ENCODE measurements around the gene LRRC10B.

The LRRC10B gene

GRCh38 chr11:61534933-61535839, 26.6 kb downstream of the LRRC10B start:
- DNase-seq (ENCODE audit: low read depth): no peak
- H3K27me3 ChIP-seq (replicated peaks; ENCODE audit: control insufficient read depth, insufficient read depth, low read length): peaks cover 8% of the 10 kb centered on the region
- H3K36me3 ChIP-seq (ENCODE audit: control insufficient read depth, insufficient read depth, low read length, severe bottlenecking): no peaks in the 10 kb centered on the region
- H3K4me3 ChIP-seq (ENCODE audit: low read length): no peak overlapping the region
- H3K9me3 ChIP-seq (ENCODE audit: control insufficient read depth, low read length): no peaks in the 10 kb centered on the region
- H3K4me1 ChIP-seq (ENCODE audit: control insufficient read depth, insufficient read depth, low read length): peaks cover 40% of the 10 kb centered on the region
- no peak overlapping the region for H3K9ac ChIP-seq (ENCODE audit: low read length)

GRCh38 chr11:61535998-61536675, 27.6 kb downstream of the LRRC10B start:
- Histone ChIP-seq H3K27me3 (replicated peaks; ENCODE audit: control insufficient read depth, insufficient read depth, low read length) (peaks cover 8% of the 10 kb centered on the region), H3K9me3 (ENCODE audit: control insufficient read depth, low read length) (no peaks in the 10 kb centered on the region), H3K9ac (ENCODE audit: low read length) (no peak overlapping the region), H3K36me3 (ENCODE audit: control insufficient read depth, insufficient read depth, low read length, severe bottlenecking) (no peaks in the 10 kb centered on the region), H3K4me1 (ENCODE audit: control insufficient read depth, insufficient read depth, low read length) (peaks cover 48% of the 10 kb centered on the region), H3K4me3 (ENCODE audit: low read length) (no peak overlapping the region)
- DNase-seq (ENCODE audit: low read depth): no peak

- Histone ChIP-seq H3K36me3 (ENCODE audit: control insufficient read depth, insufficient read depth, low read length, severe bottlenecking) (no peaks in the 10 kb centered on the region), H3K9ac (ENCODE audit: low read length) (no peak overlapping the region), H3K4me3 (ENCODE audit: low read length) (no peak overlapping the region), H3K27me3 (replicated peaks; ENCODE audit: control insufficient read depth, insufficient read depth, low read length) (peaks cover 8% of the 10 kb centered on the region), H3K4me1 (ENCODE audit: control insufficient read depth, insufficient read depth, low read length) (peaks cover 51% of the 10 kb centered on the region), H3K9me3 (ENCODE audit: control insufficient read depth, low read length) (no peaks in the 10 kb centered on the region)
- DNase-seq (ENCODE audit: low read depth): no peak
Measured at GRCh38 chr11:61536676-61537270, 28.2 kb downstream of the LRRC10B start.

- Histone ChIP-seq H3K4me1 (ENCODE audit: control insufficient read depth, insufficient read depth, low read length) (peaks cover 54% of the 10 kb centered on the region), H3K9me3 (ENCODE audit: control insufficient read depth, low read length) (no peaks in the 10 kb centered on the region), H3K9ac (ENCODE audit: low read length) (no peak overlapping the region), H3K4me3 (ENCODE audit: low read length) (no peak overlapping the region), H3K36me3 (ENCODE audit: control insufficient read depth, insufficient read depth, low read length, severe bottlenecking) (no peaks in the 10 kb centered on the region), H3K27me3 (replicated peaks; ENCODE audit: control insufficient read depth, insufficient read depth, low read length) (peaks cover 8% of the 10 kb centered on the region)
- no peak for DNase-seq (ENCODE audit: low read depth)
Measured at GRCh38 chr11:61537326-61537725, 28.8 kb downstream of the LRRC10B start.

GRCh38 chr11:61538636-61538961, 30.1 kb downstream of the LRRC10B start:
- Histone ChIP-seq H3K36me3 (ENCODE audit: control insufficient read depth, insufficient read depth, low read length, severe bottlenecking) (no peaks in the 10 kb centered on the region), H3K9me3 (ENCODE audit: control insufficient read depth, low read length) (no peaks in the 10 kb centered on the region), H3K27me3 (replicated peaks; ENCODE audit: control insufficient read depth, insufficient read depth, low read length) (peaks cover 4% of the 10 kb centered on the region), H3K4me3 (ENCODE audit: low read length) (no peak overlapping the region), H3K9ac (ENCODE audit: low read length) (no peak overlapping the region), H3K4me1 (ENCODE audit: control insufficient read depth, insufficient read depth, low read length) (peaks cover 56% of the 10 kb centered on the region)
- DNase-seq (ENCODE audit: low read depth): no peak

- Histone ChIP-seq H3K9me3 (ENCODE audit: control insufficient read depth, low read length) (no peaks in the 10 kb centered on the region), H3K36me3 (ENCODE audit: control insufficient read depth, insufficient read depth, low read length, severe bottlenecking) (no peaks in the 10 kb centered on the region), H3K4me1 (ENCODE audit: control insufficient read depth, insufficient read depth, low read length) (peaks cover 60% of the 10 kb centered on the region), H3K27me3 (replicated peaks; ENCODE audit: control insufficient read depth, insufficient read depth, low read length) (peaks cover 2% of the 10 kb centered on the region), H3K9ac (ENCODE audit: low read length) (no peak overlapping the region), H3K4me3 (ENCODE audit: low read length) (no peak overlapping the region)
- DNase-seq (ENCODE audit: low read depth): no peak
Measured at GRCh38 chr11:61539006-61539405, 30.5 kb downstream of the LRRC10B start.

- no peak overlapping the region for H3K4me3 ChIP-seq (ENCODE audit: low read length)
- no peaks in the 10 kb centered on the region for H3K36me3 ChIP-seq (ENCODE audit: control insufficient read depth, insufficient read depth, low read length, severe bottlenecking)
- H3K27me3 ChIP-seq (replicated peaks; ENCODE audit: control insufficient read depth, insufficient read depth, low read length): no peaks in the 10 kb centered on the region
- H3K9ac ChIP-seq (ENCODE audit: low read length): no peak overlapping the region
- no peak for DNase-seq (ENCODE audit: low read depth)
- no peaks in the 10 kb centered on the region for H3K9me3 ChIP-seq (ENCODE audit: control insufficient read depth, low read length)
- peaks cover 67% of the 10 kb centered on the region for H3K4me1 ChIP-seq (ENCODE audit: control insufficient read depth, insufficient read depth, low read length)
Measured at GRCh38 chr11:61539831-61540357, 31.3 kb downstream of the LRRC10B start.

- Histone ChIP-seq H3K36me3 (ENCODE audit: control insufficient read depth, insufficient read depth, low read length, severe bottlenecking) (no peaks in the 10 kb centered on the region), H3K9me3 (ENCODE audit: control insufficient read depth, low read length) (no peaks in the 10 kb centered on the region), H3K9ac (ENCODE audit: low read length) (no peak overlapping the region), H3K4me3 (ENCODE audit: low read length) (no peak overlapping the region), H3K4me1 (ENCODE audit: control insufficient read depth, insufficient read depth, low read length) (peaks cover 61% of the 10 kb centered on the region), H3K27me3 (replicated peaks; ENCODE audit: control insufficient read depth, insufficient read depth, low read length) (no peaks in the 10 kb centered on the region)
- no peak for DNase-seq (ENCODE audit: low read depth)
Measured at GRCh38 chr11:61540528-61540927, 32.0 kb downstream of the LRRC10B start.

- no peak overlapping the region for H3K4me3 ChIP-seq (ENCODE audit: low read length)
- H3K36me3 ChIP-seq (ENCODE audit: control insufficient read depth, insufficient read depth, low read length, severe bottlenecking): no peaks in the 10 kb centered on the region
- peaks cover 61% of the 10 kb centered on the region for H3K4me1 ChIP-seq (ENCODE audit: control insufficient read depth, insufficient read depth, low read length)
- no peak overlapping the region for H3K9ac ChIP-seq (ENCODE audit: low read length)
- peak; percentile 44 for DNase-seq (ENCODE audit: low read depth)
- H3K9me3 ChIP-seq (ENCODE audit: control insufficient read depth, low read length): no peaks in the 10 kb centered on the region
- no peaks in the 10 kb centered on the region for H3K27me3 ChIP-seq (replicated peaks; ENCODE audit: control insufficient read depth, insufficient read depth, low read length)
Measured at GRCh38 chr11:61541598-61541997, 33.0 kb downstream of the LRRC10B start.

GRCh38 chr11:61542024-61542461, 33.5 kb downstream of the LRRC10B start:
- H3K9me3 ChIP-seq (ENCODE audit: control insufficient read depth, low read length): no peaks in the 10 kb centered on the region
- H3K4me1 ChIP-seq (ENCODE audit: control insufficient read depth, insufficient read depth, low read length): peaks cover 61% of the 10 kb centered on the region
- no peak for DNase-seq (ENCODE audit: low read depth)
- no peak overlapping the region for H3K4me3 ChIP-seq (ENCODE audit: low read length)
- H3K36me3 ChIP-seq (ENCODE audit: control insufficient read depth, insufficient read depth, low read length, severe bottlenecking): no peaks in the 10 kb centered on the region
- no peaks in the 10 kb centered on the region for H3K27me3 ChIP-seq (replicated peaks; ENCODE audit: control insufficient read depth, insufficient read depth, low read length)
- H3K9ac ChIP-seq (ENCODE audit: low read length): no peak overlapping the region

- H3K27me3 ChIP-seq (replicated peaks; ENCODE audit: control insufficient read depth, insufficient read depth, low read length): peaks cover 3% of the 10 kb centered on the region
- no peak for DNase-seq (ENCODE audit: low read depth)
- H3K9me3 ChIP-seq (ENCODE audit: control insufficient read depth, low read length): no peaks in the 10 kb centered on the region
- no peaks in the 10 kb centered on the region for H3K36me3 ChIP-seq (ENCODE audit: control insufficient read depth, insufficient read depth, low read length, severe bottlenecking)
- H3K9ac ChIP-seq (ENCODE audit: low read length): no peak overlapping the region
- no peak overlapping the region for H3K4me3 ChIP-seq (ENCODE audit: low read length)
- peaks cover 61% of the 10 kb centered on the region for H3K4me1 ChIP-seq (ENCODE audit: control insufficient read depth, insufficient read depth, low read length)
Measured at GRCh38 chr11:61542705-61543104, 34.2 kb downstream of the LRRC10B start.

All from adipocyte (in vitro differentiated cells).